NB4 (cell line): ENCODE results near the gene ANAPC7.

Source experiments
- CTCF ChIP-seq: IDR thresholded peaks from one replicate; pipeline ENCODE4 v1.5.1; 2012; ENCODE audit warnings: low read depth, low read length
- MYC ChIP-seq: IDR thresholded peaks from 2 replicates; pipeline ENCODE4 v1.6.1; 2011; ENCODE audit warnings: low read depth, low read length
- POLR2A ChIP-seq: IDR thresholded peaks from 2 replicates; pipeline ENCODE4 v1.6.1; 2011; ENCODE audit warnings: mild to moderate bottlenecking; ENCODE audit not compliant: insufficient read length; ENCODE audit errors: extremely low read depth
- TF ChIP-seq, protein P1 (sequence below): IDR thresholded peaks from 2 replicates; pipeline ENCODE4 v1.6.1; 2011; ENCODE audit warnings: low read depth, low read length

- no peak for TF ChIP-seq CTCF
- no peak for TF ChIP-seq POLR2A
- no peak for TF ChIP-seq MYC
- TF ChIP-seq, protein P1, sequence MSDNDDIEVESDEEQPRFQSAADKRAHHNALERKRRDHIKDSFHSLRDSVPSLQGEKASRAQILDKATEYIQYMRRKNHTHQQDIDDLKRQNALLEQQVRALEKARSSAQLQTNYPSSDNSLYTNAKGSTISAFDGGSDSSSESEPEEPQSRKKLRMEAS, result no peak
These were observed 64.1 kb downstream of the ANAPC7 start for GRCh38 chr12:110339184-110339952.
